GM21825 (cell line): ENCODE results near the gene FBLN5.
A peak's percentile ranks its signal among the peaks of the same experiment; 100 is the strongest.

Experiments used
- ATAC-seq: cut with Tn5 transposase; IDR thresholded peaks from one replicate; pipeline ENCODE4 v1.9.1; 2021; ENCODE audit warnings: mild to moderate bottlenecking, moderate library complexity; ENCODE audit not compliant: unreplicated experiment

FBLN5 gene

GRCh38 chr14:91947475-91948184 lies at the start of gene FBLN5:
Gene FBLN5 (minus strand): TSS chr14:91947694. CDS start chr14:91947229, 465 bp downstream.
- ATAC-seq: no peak

- no peak for ATAC-seq
These were observed 49.5 kb upstream of the FBLN5 start for GRCh38 chr14:91996948-91997371.

- no peak for ATAC-seq
These were observed 39.7 kb upstream of the FBLN5 start for GRCh38 chr14:91987192-91987591.

GRCh38 chr14:91985521-91986255 lies 38.2 kb upstream of the FBLN5 start:
- no peak for ATAC-seq

- ATAC-seq: no peak
These were observed 37.5 kb upstream of the FBLN5 start for GRCh38 chr14:91985008-91985407.

GRCh38 chr14:91983588-91983987 lies 36.1 kb upstream of the FBLN5 start:
- ATAC-seq: no peak

GRCh38 chr14:91980157-91980556 lies 32.7 kb upstream of the FBLN5 start:
- ATAC-seq: peak; percentile 77

- no peak for ATAC-seq
These were observed 30.4 kb upstream of the FBLN5 start for GRCh38 chr14:91977884-91978283.

GRCh38 chr14:91975763-91976162 lies 28.3 kb upstream of the FBLN5 start:
- ATAC-seq: no peak

- no peak for ATAC-seq
These were observed 23.8 kb upstream of the FBLN5 start for GRCh38 chr14:91971188-91971778.

- no peak for ATAC-seq
These were observed 20.8 kb upstream of the FBLN5 start for GRCh38 chr14:91968280-91968679.

GRCh38 chr14:91964724-91965123 lies 17.2 kb upstream of the FBLN5 start:
- ATAC-seq: no peak

- no peak for ATAC-seq
These were observed 16.5 kb upstream of the FBLN5 start for GRCh38 chr14:91964011-91964410.

GRCh38 chr14:91963465-91963864 lies 16.0 kb upstream of the FBLN5 start:
- ATAC-seq: no peak

- no peak for ATAC-seq
These were observed 14.1 kb upstream of the FBLN5 start for GRCh38 chr14:91961297-91962220.

- ATAC-seq: no peak
These were observed 10.4 kb upstream of the FBLN5 start for GRCh38 chr14:91957876-91958313.

GRCh38 chr14:91956616-91957015 lies 9.1 kb upstream of the FBLN5 start:
- ATAC-seq: no peak

- ATAC-seq: no peak
These were observed 7.7 kb upstream of the FBLN5 start for GRCh38 chr14:91955168-91955567.

GRCh38 chr14:91953170-91953985 lies 5.9 kb upstream of the FBLN5 start:
- no peak for ATAC-seq
